Esophagus (tissue), 2 donors: ENCODE results near the gene NTRK2. TPM values are rescaled to one million over a fixed set of nuclear protein-coding genes. Genes with fewer than 3 reads are reported as not detected.

Experiments
- H3K27ac ChIP-seq, 2 donors: one replicate each; pipeline ENCODE4 v1.5.1; 2013; ENCODE audit warnings: low read depth in 2 of 2, mild to moderate bottlenecking in 2 of 2, inconsistent platforms in 1 of 2, low read length in 1 of 2, moderate library complexity in 1 of 2
- H3K27me3 ChIP-seq, 2 donors: one replicate each; pipeline ENCODE4 v1.6.1; 2013; ENCODE audit warnings: low read length in 2 of 2, control low read depth in 1 of 2, mild to moderate bottlenecking in 1 of 2; ENCODE audit not compliant: insufficient read depth in 2 of 2, control insufficient read depth in 1 of 2
- H3K36me3 ChIP-seq, 2 donors: one replicate each; pipeline ENCODE4 v1.6.1; 2013; ENCODE audit warnings: low read length in 1 of 2; ENCODE audit not compliant: control insufficient read depth in 2 of 2, insufficient read depth in 2 of 2
- H3K4me1 ChIP-seq, 2 donors: one replicate each; pipeline ENCODE4 v1.6.1; 2013; ENCODE audit warnings: low read length in 1 of 2; ENCODE audit not compliant: control insufficient read depth in 2 of 2, insufficient read depth in 2 of 2
- H3K4me3 ChIP-seq, 2 donors: one replicate each; pipeline ENCODE4 v1.5.1; 2013; ENCODE audit warnings: low read length in 2 of 2, mild to moderate bottlenecking in 2 of 2, low read depth in 1 of 2, moderate library complexity in 1 of 2
- H3K9me3 ChIP-seq, 2 donors: one replicate each; pipeline ENCODE4 v1.6.1; 2013; ENCODE audit warnings: mild to moderate bottlenecking in 2 of 2, low read depth in 1 of 2, low read length in 1 of 2, moderate library complexity in 1 of 2; ENCODE audit not compliant: control insufficient read depth in 2 of 2, insufficient read depth in 1 of 2
- WGBS, 2 donors: extraction: QIAGEN DNeasy Blood & Tissue Kit; methylation state at CpG; one replicate each; pipeline ENCODE4 v1.1.7; 2013; 5-methylcytosine and 5-hydroxymethylcytosine counted together
- polyA plus RNA-seq, 2 donors: library from polyadenylated mRNA; stranded (reverse); fragments of 200-250 nt; gene quantifications; one replicate each; pipeline ENCODE4 v1.2.3, GENCODE V29; 2013
- donor health status: healthy with polysubstance abuse.
- donor health status: Bipolar disorder and iron deficiency.

Gene NTRK2
- polyA plus RNA-seq, 2 donors: 1.2 to 3.6 TPM

- H3K4me1 ChIP-seq: no peaks in the 10 kb centered on the region
- H3K4me3 ChIP-seq: no peak overlapping the region
- no peak overlapping the region for H3K27ac ChIP-seq
- no peaks in the 10 kb centered on the region for H3K27me3 ChIP-seq
- no peaks in the 10 kb centered on the region for H3K9me3 ChIP-seq
- no peaks in the 10 kb centered on the region for H3K36me3 ChIP-seq
- 83 to 84% methylated on average over 4 of the region's 4 CpGs for WGBS, 2 donors
These were observed 161.8 kb downstream of the NTRK2 start for GRCh38 chr9:84831377-84831776.

- Histone ChIP-seq H3K27me3 (no peaks in the 10 kb centered on the region), H3K4me1 (no peaks in the 10 kb centered on the region), H3K4me3 (no peak overlapping the region), H3K27ac (no peak overlapping the region), H3K36me3 (no peaks in the 10 kb centered on the region), H3K9me3 (no peaks in the 10 kb centered on the region)
- 88 to 94% methylated on average over 10 of the region's 10 CpGs for WGBS, 2 donors
These were observed 162.9 kb downstream of the NTRK2 start for GRCh38 chr9:84832453-84832852.

DNA sequence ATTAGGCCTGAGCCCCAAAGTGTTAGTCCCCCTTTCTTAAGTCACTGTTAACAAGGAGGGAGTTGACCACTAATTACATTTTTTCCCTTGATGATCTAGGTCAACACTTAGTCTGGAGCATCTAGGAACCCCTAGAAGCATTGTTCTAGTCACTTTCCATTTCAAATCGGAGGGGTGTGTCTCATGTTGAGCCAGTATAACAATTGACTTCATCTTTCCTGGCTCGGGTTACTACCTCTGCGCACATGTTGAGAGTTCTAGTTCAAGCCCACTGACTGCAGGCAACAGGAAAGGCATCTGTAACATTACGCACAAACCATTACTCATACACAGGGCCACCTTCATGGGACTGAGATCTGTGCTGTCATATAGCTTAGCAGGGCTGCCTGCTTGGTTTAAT is 164.9 kb downstream of the NTRK2 start:
- Histone ChIP-seq H3K27me3 (no peaks in the 10 kb centered on the region), H3K9me3 (no peaks in the 10 kb centered on the region), H3K27ac (no peak overlapping the region), H3K36me3 (no peaks in the 10 kb centered on the region), H3K4me1 (no peaks in the 10 kb centered on the region), H3K4me3 (no peak overlapping the region)
- 85 to 87% methylated on average over 4 of the region's 4 CpGs for WGBS, 2 donors

DNA sequence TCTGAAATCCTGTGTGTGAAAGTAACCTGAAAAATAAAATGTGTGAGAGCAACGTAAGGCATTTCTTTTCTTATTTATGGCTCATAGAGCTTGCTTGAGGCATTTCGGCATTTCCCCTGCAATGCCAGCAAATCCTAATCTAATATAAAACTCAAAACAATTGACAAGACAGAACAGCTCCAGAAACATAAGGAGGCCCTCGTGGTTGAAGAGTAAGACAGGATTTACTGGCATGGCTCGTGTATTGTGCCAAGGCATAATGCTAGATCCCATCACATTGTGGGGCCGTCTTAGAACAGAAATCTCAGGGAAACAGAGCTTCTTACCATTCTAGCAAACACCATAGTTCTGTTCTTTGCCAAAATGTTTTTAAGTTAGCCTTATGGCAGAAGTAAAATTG is 166.2 kb downstream of the NTRK2 start:
- WGBS, 2 donors: 49 to 54% methylated on average over 5 of the region's 5 CpGs
- Histone ChIP-seq H3K27me3 (no peaks in the 10 kb centered on the region), H3K27ac (no peak overlapping the region), H3K4me1 (no peaks in the 10 kb centered on the region), H3K9me3 (no peaks in the 10 kb centered on the region), H3K36me3 (no peaks in the 10 kb centered on the region), H3K4me3 (no peak overlapping the region)

DNA sequence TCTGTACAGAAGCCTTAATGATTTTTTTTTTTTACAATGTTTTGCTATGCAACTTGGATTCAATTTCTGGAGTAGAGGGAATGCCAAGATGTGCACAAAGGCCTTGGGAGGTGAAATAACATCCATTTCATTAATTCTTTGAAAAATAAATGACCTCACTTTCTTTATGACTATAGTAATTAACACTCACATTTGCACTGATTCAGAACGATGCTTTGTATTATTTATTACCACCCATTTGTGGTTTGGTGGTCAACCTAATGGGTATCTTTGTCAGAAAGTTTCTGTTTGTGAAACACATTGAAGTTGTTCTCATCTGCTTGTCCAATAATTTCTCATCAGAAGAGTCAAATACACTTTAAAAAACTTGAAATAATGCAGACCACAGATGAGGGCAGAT is 169.3 kb downstream of the NTRK2 start:
- 46 to 48% methylated on average over 1 of the region's 1 CpG for WGBS, 2 donors
- Histone ChIP-seq H3K9me3 (no peaks in the 10 kb centered on the region), H3K4me3 (no peak overlapping the region), H3K36me3 (no peaks in the 10 kb centered on the region), H3K27ac (no peak overlapping the region), H3K4me1 (no peaks in the 10 kb centered on the region), H3K27me3 (no peaks in the 10 kb centered on the region)

DNA sequence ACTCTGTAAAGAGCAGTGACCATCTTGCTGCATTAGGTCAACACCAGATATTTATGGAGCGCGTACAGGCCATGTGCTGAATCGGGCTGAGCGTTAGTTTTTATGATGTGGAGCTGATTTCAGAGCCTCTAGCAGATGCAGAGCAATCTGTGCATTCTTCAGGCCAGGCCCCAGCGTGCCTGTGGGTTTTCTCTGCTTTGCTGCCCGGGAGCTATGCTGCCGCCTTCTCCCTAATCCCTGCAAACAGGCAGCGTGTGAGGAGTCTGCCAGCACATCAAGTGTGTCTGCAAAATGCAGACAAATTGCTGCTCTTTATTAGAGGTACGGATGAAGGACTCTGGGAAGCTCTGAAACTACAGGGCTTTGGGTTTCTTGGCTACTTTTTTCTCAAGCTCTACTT is 170.0 kb downstream of the NTRK2 start:
- no peak overlapping the region for H3K4me3 ChIP-seq
- no peaks in the 10 kb centered on the region for H3K9me3 ChIP-seq
- H3K4me1 ChIP-seq: no peaks in the 10 kb centered on the region
- 32 to 48% methylated on average over 9 of the region's 9 CpGs for WGBS, 2 donors
- H3K27ac ChIP-seq: no peak overlapping the region
- no peaks in the 10 kb centered on the region for H3K27me3 ChIP-seq
- H3K36me3 ChIP-seq: no peaks in the 10 kb centered on the region

DNA sequence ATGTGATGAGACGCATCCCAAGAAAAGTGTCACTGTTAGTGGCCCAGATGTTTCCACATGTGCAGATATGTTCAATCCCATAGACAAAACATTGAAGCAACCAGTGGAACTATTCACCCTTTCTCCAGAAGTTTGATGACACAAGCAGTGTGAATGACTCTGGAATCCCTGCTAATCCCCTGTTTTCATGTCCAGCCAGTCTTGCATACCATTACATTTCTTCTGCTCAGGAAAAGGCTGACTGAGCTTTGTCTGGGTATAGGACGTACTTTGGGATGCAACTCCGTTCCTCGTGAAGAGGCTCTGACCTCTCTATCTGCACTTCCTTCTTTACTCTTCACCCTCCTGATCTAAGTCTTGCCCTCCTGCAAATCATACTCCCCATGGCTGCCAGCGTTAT is 172.4 kb downstream of the NTRK2 start:
- no peak overlapping the region for H3K4me3 ChIP-seq

GRCh38 chr9:84843175-84843824 is 173.8 kb downstream of the NTRK2 start:
- Histone ChIP-seq H3K4me3 (no peak overlapping the region), H3K36me3 (no peaks in the 10 kb centered on the region), H3K27me3 (no peaks in the 10 kb centered on the region), H3K4me1 (no peaks in the 10 kb centered on the region), H3K27ac (no peak overlapping the region), H3K9me3 (no peaks in the 10 kb centered on the region)
- WGBS, 2 donors: 76 to 80% methylated on average over 5 of the region's 5 CpGs

More for the DNA sequence above, 172.4 kb downstream of the NTRK2 start:
- Histone ChIP-seq H3K27ac (no peak overlapping the region), H3K27me3 (no peaks in the 10 kb centered on the region), H3K36me3 (no peaks in the 10 kb centered on the region), H3K4me1 (no peaks in the 10 kb centered on the region), H3K9me3 (no peaks in the 10 kb centered on the region)
- 69 to 75% methylated on average over 5 of the region's 5 CpGs for WGBS, 2 donors

GRCh38 chr9:84845956-84846900 is 176.7 kb downstream of the NTRK2 start:
- Histone ChIP-seq H3K9me3 (no peaks in the 10 kb centered on the region), H3K27ac (no peak overlapping the region), H3K36me3 (no peaks in the 10 kb centered on the region), H3K27me3 (no peaks in the 10 kb centered on the region), H3K4me3 (no peak overlapping the region), H3K4me1 (no peaks in the 10 kb centered on the region)
- 56 to 62% methylated on average over 7 of the region's 7 CpGs for WGBS, 2 donors
